Endometrium (tissue), 2 donors: Measurements from ENCODE around the gene SMIM1.

ENCODE experiments used
- FAIRE-seq: peaks from 2 replicates; lab custom pipeline; 2012; peaks lifted over from hg19 to GRCh38; lab: Jason Lieb, UNC
- donor health status: control.
- donor health status: control.

Gene SMIM1

DNA sequence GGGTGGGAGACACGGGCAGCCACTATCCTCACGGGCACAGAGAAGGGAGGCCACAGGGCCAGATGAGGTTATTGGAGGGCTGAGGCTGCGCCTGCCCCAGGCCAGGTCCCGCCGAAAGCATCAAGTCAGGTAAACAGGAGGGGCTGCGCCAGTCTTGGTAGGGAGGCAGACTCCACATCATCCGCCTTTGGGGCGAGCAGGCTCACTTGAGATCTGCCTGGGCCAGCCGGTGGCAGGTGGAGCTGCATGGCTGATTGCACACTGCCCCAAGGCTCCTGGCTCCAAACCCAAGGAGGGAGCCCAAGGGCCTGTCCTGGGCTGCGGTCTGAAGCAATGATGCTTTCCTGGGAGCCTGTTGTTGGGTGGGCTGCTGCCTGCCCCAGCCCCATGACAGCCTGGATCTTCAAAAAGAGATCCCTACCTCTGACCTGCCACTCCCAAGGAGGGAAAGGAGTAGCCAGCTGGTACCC is 4.6 kb downstream of the SMIM1 start:
- FAIRE-seq = no peak

- no peak for FAIRE-seq
Observed at GRCh38 chr1:3777647-3778589, 5.4 kb downstream of the SMIM1 start.

- FAIRE-seq = no peak
Observed at GRCh38 chr1:3778590-3779264, 6.2 kb downstream of the SMIM1 start.

DNA sequence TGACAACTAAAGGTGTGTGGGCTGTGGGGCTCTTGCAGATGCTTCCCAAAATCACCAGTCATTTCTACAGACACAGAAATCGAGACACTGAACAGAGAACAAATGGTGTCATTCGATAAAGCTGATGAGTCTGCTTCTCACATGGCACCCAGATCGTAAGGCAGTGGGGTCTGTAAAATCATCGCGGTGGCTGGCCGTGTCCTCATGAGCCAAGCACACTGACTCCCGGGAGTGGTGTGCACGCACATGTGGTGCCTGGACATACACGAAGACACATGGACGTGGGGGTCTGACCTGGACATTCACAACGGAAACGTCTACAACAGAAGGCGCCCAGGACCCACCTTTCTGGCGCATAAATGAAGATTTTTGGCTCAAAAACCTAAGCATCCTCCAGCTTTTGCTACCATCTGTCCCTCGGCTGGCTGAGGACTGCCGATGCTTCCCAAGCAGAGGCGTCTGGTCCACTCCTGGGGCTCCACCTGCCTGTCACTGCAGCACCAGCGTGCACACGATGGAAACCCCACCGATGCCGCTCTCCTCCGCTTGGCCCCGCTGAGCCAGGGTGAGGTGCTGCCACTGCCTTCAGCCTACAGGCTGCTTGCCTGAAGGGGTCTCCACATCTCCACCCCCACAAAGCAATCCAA is 6.8 kb downstream of the SMIM1 start:
- no peak for FAIRE-seq

DNA sequence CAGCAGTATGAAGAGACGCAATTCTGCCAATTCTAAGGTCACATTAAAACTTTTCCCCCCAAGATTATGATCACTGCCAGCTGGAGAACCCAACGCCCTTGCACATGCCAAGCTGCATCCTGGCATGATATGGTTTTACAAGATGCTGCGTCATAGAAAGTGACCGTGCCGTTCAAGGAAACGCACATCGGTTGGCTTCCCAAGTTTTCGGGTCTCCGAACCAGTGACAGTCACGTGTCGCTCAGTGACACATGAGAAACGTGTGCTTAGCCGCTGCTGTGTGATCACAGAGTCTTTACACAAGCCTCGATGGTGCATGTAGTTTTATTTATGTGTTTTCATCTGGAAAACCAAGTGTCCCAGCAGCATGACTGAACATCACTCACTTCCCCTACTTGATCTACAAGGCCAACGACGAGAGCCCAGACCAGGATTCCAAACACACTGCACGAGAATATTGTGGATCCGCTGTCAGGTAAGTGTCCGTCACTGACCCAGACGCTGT is 7.4 kb downstream of the SMIM1 start:
- FAIRE-seq = no peak

- no peak for FAIRE-seq
Observed at GRCh38 chr1:3780901-3781300, 8.4 kb downstream of the SMIM1 start.

- no peak for FAIRE-seq
Observed at GRCh38 chr1:3783651-3784474, 11.3 kb downstream of the SMIM1 start.

DNA sequence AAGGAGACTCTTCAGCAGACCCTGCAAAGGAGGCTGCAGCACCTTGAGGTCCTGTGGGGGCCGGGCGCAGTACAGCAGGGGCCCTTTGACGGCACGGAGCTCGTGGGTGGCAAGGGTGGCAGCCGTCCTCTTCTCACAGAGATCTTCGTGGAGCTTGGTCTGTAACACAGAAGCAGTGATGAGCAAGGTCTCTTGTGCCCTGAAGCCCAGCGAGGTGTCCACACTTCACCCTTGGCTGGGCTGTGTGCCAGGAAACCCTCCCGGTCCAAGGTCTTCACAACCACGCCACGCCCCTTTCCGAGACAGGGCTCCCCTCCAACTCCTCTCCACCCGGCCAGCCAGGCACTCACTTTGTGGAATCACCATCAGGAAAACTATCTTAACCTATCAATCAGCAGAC is 12.5 kb downstream of the SMIM1 start:
- FAIRE-seq = no peak

GRCh38 chr1:3785456-3786157 is 13.1 kb downstream of the SMIM1 start:
- FAIRE-seq = no peak

DNA sequence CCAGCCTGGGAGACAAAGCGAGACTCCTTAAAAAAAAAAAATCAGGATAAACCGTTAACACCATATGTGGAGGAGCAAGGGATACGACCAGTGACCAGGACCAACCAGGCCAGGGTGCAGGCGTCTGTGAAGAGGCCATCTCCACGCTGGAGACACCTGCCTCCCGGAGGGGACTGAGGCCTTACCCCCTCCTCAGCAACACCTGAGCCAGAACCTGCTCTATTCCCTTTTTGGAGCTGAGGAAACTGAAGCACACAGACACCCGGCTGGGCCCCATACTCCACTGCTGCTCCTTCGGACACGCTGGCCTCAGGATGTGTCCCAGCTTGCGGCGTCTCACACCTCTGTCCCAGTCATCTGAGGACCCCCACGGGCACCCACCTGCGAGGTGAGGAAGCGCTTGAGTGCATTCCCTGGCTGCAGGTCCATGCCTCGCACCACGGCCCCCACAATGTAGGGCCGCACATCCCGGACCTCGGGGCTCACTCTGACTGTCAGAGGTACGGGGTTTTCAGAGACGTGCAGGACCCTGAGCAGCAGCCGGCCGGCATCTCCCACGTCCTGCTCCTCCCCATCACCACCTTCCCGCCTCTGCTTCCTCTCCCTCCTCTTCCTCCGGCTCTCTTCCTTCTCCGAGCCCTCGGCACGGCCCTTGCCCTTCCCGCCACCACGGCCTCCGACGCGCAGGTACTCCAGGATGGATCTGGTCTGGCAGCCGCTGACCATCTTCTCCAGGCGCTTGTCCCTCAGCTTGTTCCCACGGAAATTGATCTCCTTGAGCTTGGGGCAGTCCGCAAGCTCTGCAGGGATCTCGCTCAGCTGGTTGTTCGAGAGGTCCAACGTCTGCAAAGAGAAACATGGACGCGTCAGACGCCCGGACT is 14.2 kb downstream of the SMIM1 start:
- no peak for FAIRE-seq

GRCh38 chr1:3787349-3787715 is 14.8 kb downstream of the SMIM1 start:
- no peak for FAIRE-seq

DNA sequence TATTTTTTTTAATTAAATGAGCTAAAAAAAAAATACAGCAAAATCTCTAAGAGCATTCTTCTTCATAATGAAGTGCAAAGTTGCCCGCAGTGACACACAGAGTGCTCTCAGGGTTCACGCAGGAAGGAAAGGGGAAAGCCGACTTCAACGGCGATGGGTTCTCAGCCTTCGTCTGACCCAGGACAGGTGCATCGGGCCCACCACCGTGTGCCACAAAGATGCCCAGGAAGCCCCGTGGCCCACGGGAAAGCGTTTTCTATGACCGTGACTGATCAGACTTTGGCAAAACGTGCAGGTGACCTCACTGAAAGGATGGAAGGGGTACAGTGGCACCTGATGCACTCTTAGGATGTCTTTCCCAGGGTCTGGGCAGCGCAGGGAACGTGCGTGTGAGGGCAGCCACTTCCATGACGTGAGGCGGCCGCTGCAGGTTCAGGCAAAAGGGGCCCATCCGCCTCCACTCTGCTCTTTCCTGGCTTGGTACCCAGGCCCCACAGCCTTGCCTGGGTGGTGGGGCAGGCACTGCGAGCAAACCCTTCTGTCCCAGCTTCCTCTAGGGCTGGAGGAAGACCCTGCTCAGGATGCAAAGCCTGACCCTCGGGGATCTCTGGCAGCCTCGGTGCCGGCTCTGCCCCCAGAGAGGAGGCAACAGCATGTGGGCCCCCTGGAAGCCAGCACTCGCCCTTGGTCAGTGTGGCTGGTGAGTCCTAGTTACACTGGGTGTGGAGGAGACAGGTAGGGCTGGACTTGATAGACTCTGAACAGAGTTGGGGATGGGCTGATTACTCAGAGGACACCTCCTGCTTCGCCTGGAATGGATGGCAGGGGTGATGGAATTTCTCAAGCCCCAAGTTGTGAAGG is 15.4 kb downstream of the SMIM1 start:
- no peak for FAIRE-seq

DNA sequence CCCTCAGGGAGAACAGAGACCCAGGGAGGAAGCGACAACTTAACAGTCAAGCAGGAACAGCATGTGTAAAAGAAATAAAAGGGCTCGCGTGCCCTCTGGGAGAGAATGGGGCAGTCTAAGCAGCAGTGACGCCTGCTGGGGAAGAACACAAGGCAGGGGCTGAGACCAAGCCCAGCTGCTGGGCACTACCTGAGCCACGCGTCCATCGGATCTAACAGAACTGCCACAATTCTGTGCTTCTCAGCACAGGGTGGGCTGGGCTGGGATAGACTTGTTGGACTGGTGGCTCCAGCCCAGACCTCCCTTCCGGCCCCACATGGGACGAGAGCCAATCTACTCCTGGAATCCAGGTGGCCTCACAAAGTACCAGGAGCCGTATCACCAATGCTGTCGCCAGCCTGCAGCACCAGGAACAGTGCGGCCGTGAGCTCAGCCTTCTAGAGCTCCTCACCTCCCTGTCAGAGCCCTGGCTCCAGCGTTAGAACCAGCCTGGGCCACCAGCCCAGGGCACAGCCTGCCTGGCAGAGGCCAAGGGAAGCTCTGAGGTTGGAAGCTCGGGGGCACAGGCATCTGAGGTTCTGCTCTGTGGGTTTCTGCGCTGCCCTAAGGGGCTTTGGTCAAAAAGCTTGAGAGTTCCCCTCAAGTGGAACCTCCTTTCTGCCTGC is 16.3 kb downstream of the SMIM1 start:
- FAIRE-seq = no peak

DNA sequence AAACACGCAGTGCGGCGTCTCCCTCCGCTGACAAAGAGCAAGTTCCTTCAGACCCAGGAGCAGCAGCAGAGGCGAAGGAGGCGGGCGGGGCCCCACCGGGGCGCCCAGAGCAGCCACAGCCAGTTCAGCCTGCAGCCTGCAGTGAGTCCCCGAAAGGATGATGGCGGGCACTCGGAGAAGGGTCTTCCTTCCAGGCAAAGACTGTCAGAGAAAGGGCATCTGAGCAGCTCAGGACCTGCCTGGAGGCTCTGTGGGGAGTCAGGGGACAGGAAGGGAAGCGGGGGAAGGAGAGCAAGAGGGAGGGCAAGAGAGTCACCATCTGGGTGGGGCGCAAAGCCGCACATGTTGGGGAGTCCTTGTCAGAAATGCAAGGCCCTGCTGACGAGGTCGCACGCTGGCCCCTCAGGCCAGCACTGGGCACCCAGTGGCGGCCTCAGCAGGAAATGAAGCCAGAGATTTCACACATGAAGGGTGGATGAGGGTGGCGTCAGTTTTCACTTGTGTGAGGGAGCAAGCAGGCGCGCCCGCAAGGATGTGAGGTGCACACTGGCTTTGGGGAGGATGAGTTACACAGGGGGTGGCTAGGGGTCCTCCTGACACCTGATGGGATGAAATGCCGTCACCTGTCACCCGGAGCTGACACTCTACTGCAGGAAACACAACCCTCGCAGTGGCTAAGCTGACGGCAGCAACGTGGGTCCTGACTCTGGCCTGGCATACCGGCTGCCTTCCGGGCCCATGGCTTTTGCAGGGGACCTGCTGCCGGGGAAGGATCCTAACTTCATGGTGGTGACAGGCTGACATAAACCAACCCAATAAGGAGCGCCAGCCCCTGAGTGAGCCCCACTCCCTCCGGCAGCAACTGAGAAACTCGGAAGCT is 17.1 kb downstream of the SMIM1 start:
- FAIRE-seq = no peak

- no peak for FAIRE-seq
Observed at GRCh38 chr1:3790500-3790923, 18.0 kb downstream of the SMIM1 start.

DNA sequence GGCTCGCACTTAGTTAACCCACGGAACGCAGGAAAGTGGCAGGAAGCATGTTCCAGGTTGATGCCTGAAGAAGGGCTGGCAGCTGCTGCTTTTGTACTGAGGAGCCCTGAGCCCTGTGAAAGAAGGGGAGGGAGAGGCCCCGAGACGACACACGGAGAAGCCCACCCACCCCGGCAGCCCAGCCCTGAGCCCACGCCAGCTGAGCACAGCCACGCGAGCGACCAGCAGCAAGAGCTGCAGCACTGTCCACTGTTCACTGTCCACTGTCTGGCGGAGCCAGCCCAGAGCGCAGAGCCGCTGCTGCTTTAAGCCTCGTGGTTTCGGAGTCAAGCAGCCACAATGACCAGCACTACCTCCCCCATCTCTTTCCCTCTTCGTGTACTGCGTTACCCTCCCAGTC is 18.4 kb downstream of the SMIM1 start:
- no peak for FAIRE-seq

DNA sequence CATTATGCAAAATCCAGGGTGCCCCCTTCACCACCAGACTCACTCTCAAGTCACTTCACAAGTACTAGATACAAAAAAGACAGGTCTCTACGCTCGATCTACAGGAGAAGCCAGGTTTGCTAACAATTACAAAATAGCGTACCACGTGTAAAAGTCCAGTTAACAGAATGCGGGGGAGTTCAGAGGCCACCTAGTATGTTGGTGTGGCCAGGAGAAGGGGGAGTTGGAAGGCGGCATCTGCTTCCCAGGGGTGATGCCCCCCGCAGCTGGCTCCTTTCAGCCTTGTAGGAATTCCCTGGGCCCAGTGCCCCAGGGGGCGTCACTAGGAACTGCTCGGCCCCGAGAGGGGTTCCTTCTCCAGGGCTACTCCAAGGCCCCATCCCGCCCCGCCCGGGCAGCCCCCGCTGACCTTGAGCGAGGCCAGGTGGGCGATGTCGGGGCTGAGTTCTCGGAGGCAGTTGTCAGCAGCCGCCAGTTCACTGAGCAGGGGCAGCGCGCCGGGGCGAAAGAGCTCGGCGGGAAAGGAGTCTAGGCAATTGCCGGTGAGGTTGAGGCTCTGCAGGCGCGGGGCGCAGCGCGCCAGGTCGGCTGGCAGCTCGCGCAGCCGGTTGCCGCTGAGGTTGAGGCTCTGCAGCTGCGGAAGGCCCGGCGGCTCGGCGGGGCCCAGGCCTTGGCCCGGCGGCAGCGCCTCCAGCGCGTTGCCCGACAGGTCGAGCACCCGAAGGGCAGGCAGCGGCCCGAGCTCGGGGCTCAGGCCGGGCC is 23.1 kb downstream of the SMIM1 start:
- no peak for FAIRE-seq
